Gastrocnemius medialis (tissue), 4 donors: Measurements from ENCODE around the gene DDX28.

Experiments used
- CTCF ChIP-seq, 5 experiments: fragments of 450-650 bp in 3 of 5; fragments of 200-600 bp in 2 of 5; sonication (generic) in 2 of 5; IDR thresholded peaks in 4 of 5; conservative IDR thresholded peaks in 1 of 5; 1 replicate in 4 of 5; 2 replicates in 1 of 5; pipeline ENCODE4 v1.5.1; 2016 to 2019; ENCODE audit warnings: antibody characterized with exemption in 5 of 5, mild to moderate bottlenecking in 3 of 5, moderate library complexity in 3 of 5
- POLR2A ChIP-seq, 2 donors: fragments of 450-650 bp; IDR thresholded peaks; one replicate each; pipeline ENCODE4 v1.6.1; 2017; ENCODE audit warnings: antibody characterized with exemption in 2 of 2, mild to moderate bottlenecking in 2 of 2, moderate library complexity in 2 of 2

- TF ChIP-seq CTCF (IDR thresholded peaks at IDR 0.05 in 4 of 5, conservative IDR thresholded peaks at IDR 0.05 in 1 of 5) (no peak), POLR2A (IDR thresholded peaks at IDR 0.05) (peak; percentile 53 to 62)
These were observed 35.4 kb downstream of the DDX28 start for GRCh38 chr16:67987460-67988160.
